Measurements from ENCODE around the gene CAP1.
"Not testable (repeated sequence)": the region's sequence is repeated elsewhere in the genome, so short reads cannot be mapped to it uniquely, and the experiment has no call there.

The CAP1 gene

DNA sequence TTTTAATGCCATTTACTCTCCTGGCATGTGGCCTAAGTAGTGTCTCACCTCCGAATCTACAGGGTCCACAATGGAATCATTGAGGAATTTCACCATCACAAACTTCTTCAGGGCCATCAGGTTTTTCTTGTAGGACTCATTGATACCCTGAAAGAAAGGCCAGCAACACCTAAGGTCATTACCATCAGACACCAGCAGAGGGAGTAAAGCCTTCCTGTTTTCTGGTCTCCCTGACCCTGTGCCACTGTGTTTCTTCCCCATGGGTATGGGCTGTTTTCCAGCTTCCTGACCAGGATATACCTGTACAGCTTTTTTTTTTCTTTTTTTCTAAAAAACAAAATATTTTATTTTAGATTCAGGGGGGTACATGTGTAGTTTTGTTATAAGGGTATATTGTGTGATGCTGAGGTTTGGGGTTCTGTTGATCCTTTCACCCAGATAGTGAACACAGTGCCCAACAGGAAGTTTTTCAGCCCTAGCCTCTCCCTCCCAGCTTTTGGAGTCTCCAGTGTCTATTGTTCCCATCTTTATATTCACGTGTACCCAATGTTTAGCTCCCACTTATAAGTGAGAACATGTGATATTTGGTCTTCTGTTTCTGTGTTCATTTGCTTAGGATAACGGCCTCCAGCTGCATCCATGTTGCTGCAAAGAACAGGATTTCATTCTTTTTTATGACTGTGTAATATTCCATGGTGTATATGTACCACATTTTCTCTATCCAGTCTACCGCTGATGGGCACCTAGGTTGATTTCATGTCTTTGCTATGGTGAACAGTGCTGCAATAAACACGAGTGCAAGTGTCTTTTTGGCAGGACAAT, 38.2 kb downstream of the CAP1 start:
- ATAC-seq (replicated peaks) (peak; percentile 77), DNase-seq (peak; percentile 56 to 67 (median 57))
- H3K27ac Mint-ChIP-seq, result peak overlapping the region in 1 of 2 donors; percentile 44
- no peaks in the 10 kb centered on the region for H3K27me3 Mint-ChIP-seq
- H3K4me1 Mint-ChIP-seq (ENCODE audit: low read depth in 2 of 2), result peaks cover 2 to 4% of the 10 kb centered on the region in 2 donors
- no peak overlapping the region for H3K4me3 Mint-ChIP-seq
- H3K9me3 Mint-ChIP-seq, result no peaks in the 10 kb centered on the region
- H3K36me3 Mint-ChIP-seq (ENCODE audit: insufficient read depth), result peaks cover 26% of the 10 kb centered on the region

DNA sequence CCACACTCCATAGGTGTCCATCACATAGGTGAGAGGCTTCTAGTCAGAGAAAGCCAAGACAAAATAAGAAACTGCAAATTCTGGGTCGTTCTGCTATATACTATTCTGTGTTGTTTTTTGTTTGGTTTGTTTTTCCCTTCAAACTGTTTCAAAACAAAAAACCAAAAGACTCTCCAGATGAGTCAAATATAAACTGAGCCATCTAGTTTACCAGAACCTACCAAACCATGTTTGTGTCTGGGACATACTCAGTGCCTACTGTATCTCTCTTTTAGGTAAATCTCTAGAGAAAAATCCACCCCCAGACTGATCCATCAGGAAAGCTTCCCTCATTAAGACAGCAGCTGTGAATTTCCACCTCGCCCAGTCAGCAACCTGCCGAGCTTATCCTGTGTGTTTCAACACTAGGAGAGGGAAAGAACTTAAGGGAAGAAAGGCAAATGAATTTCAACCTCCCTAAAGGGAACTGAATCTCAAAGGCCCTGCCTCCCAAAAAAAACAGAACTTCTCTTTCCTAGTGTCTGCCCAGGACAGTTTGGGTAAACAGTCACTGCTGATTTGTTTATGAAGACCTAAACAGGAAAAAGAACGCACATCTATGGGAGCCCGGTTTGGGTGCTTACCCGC, 39.4 kb downstream of the CAP1 start:
- DNase-seq (no peak), ATAC-seq (replicated peaks) (no peak)
- peaks cover 30% of the 10 kb centered on the region for H3K36me3 Mint-ChIP-seq (ENCODE audit: insufficient read depth)
- H3K27me3 Mint-ChIP-seq, result no peaks in the 10 kb centered on the region
- H3K9me3 Mint-ChIP-seq, result no peaks in the 10 kb centered on the region
- peak overlapping the region in 1 of 2 donors; percentile 41 for H3K27ac Mint-ChIP-seq
- no peak overlapping the region for H3K4me3 Mint-ChIP-seq
- H3K4me1 Mint-ChIP-seq (ENCODE audit: low read depth in 2 of 2), result peaks cover 0 to 5% of the 10 kb centered on the region in 2 donors

DNA sequence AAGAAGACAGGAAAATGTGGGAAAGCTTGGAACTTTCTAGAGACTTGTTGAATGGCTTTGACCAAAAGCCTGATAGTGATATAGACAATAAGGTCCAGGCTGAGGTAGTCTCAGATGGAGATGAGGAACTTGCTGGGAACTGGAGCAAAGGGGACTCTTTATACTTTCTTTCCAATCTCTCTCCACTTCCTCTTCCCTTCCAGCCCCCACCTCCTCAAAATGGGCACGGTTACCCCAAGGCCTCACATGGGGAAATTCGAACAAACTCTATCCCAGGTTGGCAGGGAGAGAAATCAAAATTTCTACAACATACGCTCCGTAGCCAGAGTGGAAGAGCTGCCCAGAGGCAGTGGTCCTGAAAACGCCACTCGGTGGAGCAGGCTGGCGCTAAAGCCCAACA, 41.3 kb downstream of the CAP1 start:
- peaks cover 5 to 10% of the 10 kb centered on the region in 2 donors for H3K4me1 Mint-ChIP-seq (ENCODE audit: low read depth in 2 of 2)
- no peak for ATAC-seq (replicated peaks)
- peaks cover 19% of the 10 kb centered on the region for H3K36me3 Mint-ChIP-seq (ENCODE audit: insufficient read depth)
- H3K4me3 Mint-ChIP-seq, result no peak overlapping the region
- H3K27me3 Mint-ChIP-seq, result no peaks in the 10 kb centered on the region
- no peak for DNase-seq
- H3K27ac Mint-ChIP-seq, result no peak overlapping the region
- H3K9me3 Mint-ChIP-seq, result no peaks in the 10 kb centered on the region

DNA sequence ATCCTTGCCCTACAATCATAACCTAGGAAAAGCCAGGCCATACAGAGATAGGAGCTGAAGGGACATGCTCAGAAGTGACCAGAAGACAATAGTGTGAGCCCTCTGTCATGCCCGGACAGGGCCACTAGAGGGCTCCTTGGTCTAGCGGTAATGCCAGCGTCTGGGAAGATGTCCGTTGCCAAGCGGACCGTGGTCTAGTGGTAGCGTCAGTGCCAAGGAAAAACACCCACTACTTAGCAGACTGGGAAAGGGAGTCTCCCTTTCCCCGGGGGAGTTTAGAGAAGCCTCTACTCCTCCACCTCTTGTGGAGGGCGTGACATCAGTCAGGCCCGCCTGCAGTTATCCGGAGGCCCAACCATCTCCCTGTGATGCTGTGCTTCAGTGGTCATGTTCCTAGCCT, 44.2 kb downstream of the CAP1 start:
- not testable (repeated sequence) for H3K4me1 Mint-ChIP-seq (ENCODE audit: low read depth in 2 of 2); H3K27me3 Mint-ChIP-seq; H3K4me3 Mint-ChIP-seq; ATAC-seq (replicated peaks); H3K9me3 Mint-ChIP-seq
- Mint-ChIP-seq H3K27ac (peak overlapping the region in 1 of 2 donors; percentile 73), H3K36me3 (ENCODE audit: insufficient read depth) (peaks cover 28% of the 10 kb centered on the region)
- DNase-seq, result peak; percentile 17 to 35 (median 29)

DNA sequence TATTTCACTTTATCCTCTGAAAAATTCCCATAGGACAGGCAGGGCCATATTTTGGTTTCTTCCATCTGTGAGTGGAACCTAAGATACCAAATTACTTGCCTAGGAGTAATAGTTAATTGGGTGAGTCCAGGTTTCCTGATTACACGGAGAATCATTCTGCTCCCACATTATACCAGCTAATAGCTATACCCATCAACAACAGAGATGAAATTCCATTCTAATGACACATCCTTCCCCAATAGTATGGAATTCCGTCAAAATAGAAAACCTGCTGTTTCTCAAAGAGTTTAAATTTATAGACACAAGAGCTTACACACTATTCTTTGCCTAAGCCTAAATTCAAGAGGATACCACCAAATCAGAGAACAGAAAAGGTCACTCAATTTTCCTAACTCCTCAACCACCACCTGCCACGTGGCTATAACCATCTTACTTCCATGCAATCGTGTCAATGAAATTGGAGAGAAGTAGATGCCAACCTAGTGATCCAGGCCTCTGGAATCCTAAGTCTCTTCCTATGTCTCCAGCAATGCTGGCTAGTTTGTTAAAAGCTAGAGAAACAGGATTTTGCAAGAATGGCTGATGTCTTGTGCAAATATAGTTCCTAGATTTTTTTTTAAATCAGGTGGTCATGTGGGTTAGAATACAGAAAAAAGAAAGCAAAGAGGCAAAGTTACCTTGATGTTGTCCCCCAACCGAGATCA, 50.3 kb downstream of the CAP1 start:
- H3K4me1 Mint-ChIP-seq (ENCODE audit: low read depth in 2 of 2), result peaks cover 8% of the 10 kb centered on the region in 2 donors
- DNase-seq (no peak), ATAC-seq (replicated peaks) (no peak)
- H3K4me3 Mint-ChIP-seq, result no peak overlapping the region
- no peaks in the 10 kb centered on the region for H3K9me3 Mint-ChIP-seq
- no peak overlapping the region for H3K27ac Mint-ChIP-seq
- peaks cover 48% of the 10 kb centered on the region for H3K36me3 Mint-ChIP-seq (ENCODE audit: insufficient read depth)
- H3K27me3 Mint-ChIP-seq, result no peaks in the 10 kb centered on the region

DNA sequence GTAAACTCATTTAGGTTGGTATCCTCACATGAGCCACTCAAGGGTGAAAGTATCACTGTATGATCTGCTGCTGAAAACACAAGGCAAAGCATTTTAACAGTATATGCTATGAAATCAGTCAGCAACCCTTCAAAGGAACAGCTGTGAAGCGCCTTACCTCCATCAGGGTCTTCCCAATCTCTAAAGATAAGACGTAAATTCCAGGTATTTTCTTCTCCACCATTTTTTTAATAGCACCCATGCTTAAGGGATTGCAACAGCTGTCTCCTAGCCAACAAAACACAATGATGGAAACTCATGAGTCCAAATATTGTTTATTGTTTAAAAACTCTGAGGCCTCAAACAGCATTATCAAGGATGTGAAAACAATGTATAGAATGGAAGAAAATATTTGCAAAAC, 51.7 kb downstream of the CAP1 start:
- H3K27me3 Mint-ChIP-seq, result no peaks in the 10 kb centered on the region
- H3K27ac Mint-ChIP-seq, result no peak overlapping the region
- ATAC-seq (replicated peaks) (no peak), DNase-seq (no peak)
- H3K4me3 Mint-ChIP-seq, result no peak overlapping the region
- H3K36me3 Mint-ChIP-seq (ENCODE audit: insufficient read depth), result peaks cover 50% of the 10 kb centered on the region
- no peaks in the 10 kb centered on the region for H3K9me3 Mint-ChIP-seq
- peaks cover 18 to 19% of the 10 kb centered on the region in 2 donors for H3K4me1 Mint-ChIP-seq (ENCODE audit: low read depth in 2 of 2)

DNA sequence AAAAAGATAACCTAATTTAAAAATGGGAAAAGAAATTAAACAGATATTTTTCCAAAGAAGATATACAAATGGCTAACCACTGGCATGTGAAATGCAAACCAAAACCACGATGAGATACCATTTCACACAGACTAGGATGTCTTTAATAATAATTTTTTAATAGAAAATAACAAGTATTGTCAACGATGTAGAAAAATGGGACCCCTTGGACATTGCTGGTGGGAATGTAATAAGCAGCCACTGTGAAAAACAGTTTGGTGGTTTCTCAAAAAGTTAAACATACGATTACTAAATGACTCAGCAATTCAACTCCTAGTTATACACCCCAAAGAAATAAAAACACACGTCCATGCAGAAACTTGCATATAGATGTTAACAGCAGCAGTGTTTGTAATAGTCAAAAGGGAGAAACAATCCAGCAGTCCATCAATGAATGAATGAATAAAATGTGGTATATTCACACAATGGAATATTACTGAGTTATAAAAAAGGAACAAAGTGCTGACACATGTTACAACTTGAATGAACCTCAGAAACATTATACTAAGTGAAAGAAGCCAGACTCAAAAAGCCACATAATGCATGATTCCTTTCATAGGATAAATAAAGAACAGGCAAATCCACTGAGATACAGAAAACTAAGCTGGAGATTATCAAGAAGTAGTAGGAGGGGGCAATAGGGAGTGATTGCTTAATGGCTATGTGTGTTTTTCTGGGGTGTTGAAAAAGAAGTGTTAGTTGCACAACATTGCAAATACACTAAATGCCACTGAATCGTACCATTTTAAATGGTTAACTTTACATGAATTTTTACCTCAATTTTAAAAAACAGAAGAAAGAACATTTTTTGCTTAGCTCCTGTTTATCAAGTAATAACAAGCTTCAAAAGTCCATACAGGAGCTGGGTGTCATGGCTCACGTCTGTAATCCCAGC, 52.4 kb downstream of the CAP1 start:
- Mint-ChIP-seq H3K9me3 (no peaks in the 10 kb centered on the region), H3K4me1 (ENCODE audit: low read depth in 2 of 2) (peaks cover 22 to 24% of the 10 kb centered on the region in 2 donors), H3K27ac (no peak overlapping the region), H3K4me3 (no peak overlapping the region), H3K27me3 (no peaks in the 10 kb centered on the region), H3K36me3 (ENCODE audit: insufficient read depth) (peaks cover 46% of the 10 kb centered on the region)
- no peak for ATAC-seq (replicated peaks)
- DNase-seq, result no peak

DNA sequence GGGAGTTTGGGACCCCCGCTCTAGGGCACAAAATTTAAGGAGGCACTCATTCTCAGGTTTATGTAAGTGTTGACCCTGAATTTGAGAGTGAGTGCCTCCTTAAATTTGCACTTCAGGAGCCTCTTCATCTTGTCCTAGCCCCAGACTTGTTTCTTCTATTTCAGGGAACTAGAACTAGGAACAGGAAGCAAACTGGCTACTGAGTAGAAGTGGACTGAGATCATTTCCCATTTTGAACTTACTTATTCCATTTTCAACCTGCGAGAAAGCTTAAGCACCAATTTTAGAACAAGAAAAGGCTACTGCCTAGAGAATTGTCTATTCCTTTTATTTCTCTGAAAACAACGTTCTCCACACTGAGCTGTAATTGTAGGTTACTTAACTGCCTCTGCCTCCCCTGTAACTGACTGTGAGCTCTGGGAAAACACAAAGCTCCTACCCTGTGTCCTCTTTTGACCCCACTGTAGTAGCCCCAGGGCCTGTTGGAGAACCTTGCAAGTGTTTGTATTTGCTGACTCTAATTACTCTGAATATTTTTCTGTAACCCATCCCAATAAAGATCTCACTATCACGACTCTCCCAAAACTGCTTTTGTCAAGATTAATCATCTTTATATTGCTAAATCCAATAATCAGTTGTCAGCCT, 54.1 kb downstream of the CAP1 start:
- ATAC-seq (replicated peaks) (no peak), DNase-seq (no peak)
- H3K9me3 Mint-ChIP-seq, result no peaks in the 10 kb centered on the region
- H3K4me1 Mint-ChIP-seq (ENCODE audit: low read depth in 2 of 2), result peaks cover 22 to 24% of the 10 kb centered on the region in 2 donors
- peaks cover 0 to 1% of the 10 kb centered on the region in 2 donors for H3K27me3 Mint-ChIP-seq
- no peak overlapping the region for H3K27ac Mint-ChIP-seq
- H3K36me3 Mint-ChIP-seq (ENCODE audit: insufficient read depth), result peaks cover 35% of the 10 kb centered on the region
- no peak overlapping the region for H3K4me3 Mint-ChIP-seq

DNA sequence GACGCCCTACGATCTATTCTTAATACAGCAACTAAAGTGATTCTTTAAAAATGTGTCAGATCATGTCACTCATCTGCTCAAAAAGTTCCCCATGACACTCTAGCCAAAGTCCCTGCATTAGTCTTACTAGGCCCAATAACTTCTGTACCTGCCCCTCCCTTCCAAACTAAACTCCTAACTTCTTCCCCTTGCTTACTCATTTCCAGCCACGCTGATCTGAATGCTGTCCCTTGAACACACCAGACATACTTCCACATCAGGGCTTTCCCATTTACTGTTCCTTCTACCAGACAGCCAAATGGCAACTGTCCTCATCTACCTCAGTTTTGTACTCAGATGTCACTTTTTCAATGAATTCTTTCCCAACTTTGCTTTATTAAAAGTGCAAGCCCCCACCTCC, 55.3 kb downstream of the CAP1 start:
- H3K36me3 Mint-ChIP-seq (ENCODE audit: insufficient read depth), result peaks cover 27% of the 10 kb centered on the region
- H3K27ac Mint-ChIP-seq, result no peak overlapping the region
- no peaks in the 10 kb centered on the region for H3K9me3 Mint-ChIP-seq
- DNase-seq, result no peak
- no peak for ATAC-seq (replicated peaks)
- no peak overlapping the region for H3K4me3 Mint-ChIP-seq
- peaks cover 0 to 7% of the 10 kb centered on the region in 2 donors for H3K27me3 Mint-ChIP-seq
- peaks cover 22 to 24% of the 10 kb centered on the region in 2 donors for H3K4me1 Mint-ChIP-seq (ENCODE audit: low read depth in 2 of 2)

DNA sequence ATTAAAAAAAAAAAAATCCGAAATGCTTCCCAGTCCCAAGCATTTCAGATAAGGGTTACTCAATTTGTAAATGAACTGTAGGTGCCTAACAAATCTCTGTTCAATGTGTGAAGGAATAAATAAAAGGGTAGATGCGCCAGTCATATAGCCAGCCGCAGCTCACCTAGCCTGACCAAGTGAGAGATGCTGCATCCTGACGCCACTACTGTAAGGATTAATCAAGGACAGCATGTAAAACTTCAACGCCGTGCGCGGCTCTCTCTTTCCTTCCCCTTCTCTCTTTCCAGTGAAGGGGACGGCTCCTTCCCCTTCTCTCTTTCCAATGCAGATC, 56.1 kb downstream of the CAP1 start:
- Mint-ChIP-seq H3K4me1 (ENCODE audit: low read depth in 2 of 2) (peaks cover 22 to 24% of the 10 kb centered on the region in 2 donors), H3K27me3 (peaks cover 0 to 10% of the 10 kb centered on the region in 2 donors), H3K4me3 (peak overlapping the region; percentile 94 to 95), H3K27ac (peak overlapping the region; percentile 95 to 98), H3K9me3 (no peaks in the 10 kb centered on the region), H3K36me3 (ENCODE audit: insufficient read depth) (peaks cover 19% of the 10 kb centered on the region)
- DNase-seq, result no peak
- peak; percentile 55 for ATAC-seq (replicated peaks)

DNA sequence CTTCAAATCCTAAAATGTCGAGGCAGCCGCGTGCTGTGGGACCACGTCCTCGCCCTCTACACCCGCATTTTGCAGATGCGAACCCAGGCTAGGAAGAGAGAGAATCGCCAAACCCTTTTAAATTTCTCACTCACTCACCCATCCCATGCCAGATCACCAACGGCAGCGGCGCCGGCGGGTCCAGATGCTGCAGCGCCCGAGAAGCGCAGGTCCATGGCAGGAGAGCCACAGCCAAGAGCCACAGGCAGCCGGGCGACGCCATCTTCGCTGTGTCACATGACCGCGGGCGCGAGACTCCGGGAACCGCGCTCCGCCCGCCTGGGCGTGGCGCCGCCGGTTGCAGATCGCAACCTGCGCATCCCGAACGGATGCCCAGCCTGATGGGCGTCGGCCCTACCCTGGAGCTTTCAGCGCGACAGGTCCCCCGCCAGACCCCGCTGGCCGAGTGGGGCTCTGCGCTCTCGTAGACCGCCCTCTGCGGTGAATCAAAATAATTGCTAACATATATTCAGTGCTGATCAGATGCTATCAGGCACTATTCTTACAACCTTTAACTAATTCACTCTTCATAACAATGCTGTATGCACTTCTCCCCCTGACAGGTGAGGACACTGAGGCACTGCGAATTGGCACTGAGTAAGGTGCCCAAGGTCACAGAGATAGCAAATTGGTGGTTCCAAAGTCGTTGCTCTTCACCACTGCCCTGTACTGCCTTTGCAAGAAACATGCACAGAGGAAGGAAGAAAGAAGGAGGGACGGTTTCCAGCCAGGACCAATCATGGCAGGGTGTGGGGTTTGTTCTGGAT, 56.7 kb downstream of the CAP1 start, which contains the start of gene PPT1:
Gene PPT1 (minus strand): TSS at position 276 of the 806 bp plus-strand sequence. CDS start 14 bp downstream, at position 262.
- Mint-ChIP-seq H3K27me3 (peaks cover 0 to 16% of the 10 kb centered on the region in 2 donors), H3K4me3 (peak within 1 kb of the TSS; percentile 94 to 95), H3K9me3 (no peaks in the 10 kb centered on the region), H3K27ac (peak within 1 kb of the TSS; percentile 95 to 98), H3K36me3 (ENCODE audit: insufficient read depth) (peaks cover 16% of the 10 kb centered on the region), H3K4me1 (ENCODE audit: low read depth in 2 of 2) (peaks cover 22 to 24% of the 10 kb centered on the region in 2 donors)
- peak; percentile 63 to 75 (median 70) for DNase-seq
- peak; percentile 92 for ATAC-seq (replicated peaks)

DNA sequence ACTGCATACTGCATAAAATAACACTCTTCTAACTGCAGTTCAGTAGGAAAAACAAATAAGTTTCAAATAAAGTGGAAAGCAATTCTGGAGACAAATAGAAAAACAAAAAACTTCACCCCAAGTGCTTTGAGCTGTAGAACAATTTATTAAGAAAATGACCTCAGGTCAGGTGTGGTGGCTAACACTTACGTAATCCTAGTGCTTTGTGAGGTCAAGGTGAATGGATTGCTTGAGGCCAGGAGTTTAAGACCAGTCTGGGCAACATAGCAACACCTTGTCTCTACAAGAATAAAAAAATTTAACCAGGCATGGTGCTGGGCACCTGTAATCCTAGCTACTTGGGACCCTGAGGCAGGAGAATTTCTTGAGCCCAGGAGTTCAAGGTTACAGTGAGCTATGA, 61.5 kb downstream of the CAP1 start:
- H3K36me3 Mint-ChIP-seq (ENCODE audit: insufficient read depth), result peaks cover under 1% of the 10 kb centered on the region
- H3K9me3 Mint-ChIP-seq, result no peaks in the 10 kb centered on the region
- H3K4me1 Mint-ChIP-seq (ENCODE audit: low read depth in 2 of 2), result peaks cover 5 to 6% of the 10 kb centered on the region in 2 donors

More for the DNA sequence above, 61.5 kb downstream of the CAP1 start:
- DNase-seq (no peak), ATAC-seq (replicated peaks) (no peak)
- Mint-ChIP-seq H3K27me3 (peaks cover 0 to 18% of the 10 kb centered on the region in 2 donors), H3K27ac (no peak overlapping the region), H3K4me3 (no peak overlapping the region)
